ENCODE results near the gene HES6. TPM values are rescaled to one million over a fixed set of nuclear protein-coding genes. Genes with fewer than 3 reads are reported as not detected.

Gene HES6
- total and polyA plus RNA-seq, 3 donors from 2014 or later: 21.3 to 40.3 (median 22.0) TPM

- Histone ChIP-seq H3K4me3 (no peak overlapping the region), H3K27me3 (no peaks in the 10 kb centered on the region), H3K9me3 (no peaks in the 10 kb centered on the region), H3K27ac (no peak overlapping the region), H3K36me3 (ENCODE audit: low read depth, missing control alignments) (no peaks in the 10 kb centered on the region), H3K4me1 (peaks cover 25% of the 10 kb centered on the region)
- intact Hi-C loops (cut with DNase I; ENCODE audit: low total_unique reads): no loop called here
- no peak for DNase-seq
- TF ChIP-seq CTCF (IDR thresholded peaks at IDR 0.05) (no peak), POLR2A (IDR thresholded peaks at IDR 0.05) (no peak)
- 54 to 69% methylated on average over 2 of the region's 2 CpGs for WGBS, 2 donors
Measured at GRCh38 chr2:238241970-238242369, 2.1 kb upstream of the HES6 start.

- no peaks in the 10 kb centered on the region for H3K36me3 ChIP-seq (ENCODE audit: low read depth, missing control alignments)
- no peaks in the 10 kb centered on the region for H3K9me3 ChIP-seq
- WGBS, 2 donors: 8 to 32% methylated on average over 11 to 56 of the region's 71 CpGs
- DNase-seq: no peak
- no peaks in the 10 kb centered on the region for H3K27me3 ChIP-seq
- H3K4me1 ChIP-seq: peaks cover 25% of the 10 kb centered on the region
- no peak for TF ChIP-seq POLR2A (IDR thresholded peaks at IDR 0.05)
- no peak for TF ChIP-seq CTCF (IDR thresholded peaks at IDR 0.05)
- intact Hi-C loops (cut with DNase I; ENCODE audit: low total_unique reads): no loop called here
- H3K27ac ChIP-seq: no peak overlapping the region
- peak overlapping the region; percentile 55 to 58 for H3K4me3 ChIP-seq
Measured at GRCh38 chr2:238240757-238241711, 1.2 kb upstream of the HES6 start.

GRCh38 chr2:238239543-238239862 is 335 bp downstream of the HES6 start:
- Histone ChIP-seq H3K27me3 (no peaks in the 10 kb centered on the region), H3K36me3 (ENCODE audit: low read depth, missing control alignments) (no peaks in the 10 kb centered on the region), H3K4me3 (peak overlapping the region; percentile 51 to 58), H3K9me3 (no peaks in the 10 kb centered on the region), H3K4me1 (peaks cover 25% of the 10 kb centered on the region), H3K27ac (no peak overlapping the region)
- WGBS, 2 donors: 0% methylated on average over 15 to 43 of the region's 43 CpGs
- intact Hi-C loops (cut with DNase I; ENCODE audit: low total_unique reads): no loop called here
- no peak for TF ChIP-seq POLR2A (IDR thresholded peaks at IDR 0.05)
- no peak for TF ChIP-seq CTCF (IDR thresholded peaks at IDR 0.05)
- no peak for DNase-seq

DNA sequence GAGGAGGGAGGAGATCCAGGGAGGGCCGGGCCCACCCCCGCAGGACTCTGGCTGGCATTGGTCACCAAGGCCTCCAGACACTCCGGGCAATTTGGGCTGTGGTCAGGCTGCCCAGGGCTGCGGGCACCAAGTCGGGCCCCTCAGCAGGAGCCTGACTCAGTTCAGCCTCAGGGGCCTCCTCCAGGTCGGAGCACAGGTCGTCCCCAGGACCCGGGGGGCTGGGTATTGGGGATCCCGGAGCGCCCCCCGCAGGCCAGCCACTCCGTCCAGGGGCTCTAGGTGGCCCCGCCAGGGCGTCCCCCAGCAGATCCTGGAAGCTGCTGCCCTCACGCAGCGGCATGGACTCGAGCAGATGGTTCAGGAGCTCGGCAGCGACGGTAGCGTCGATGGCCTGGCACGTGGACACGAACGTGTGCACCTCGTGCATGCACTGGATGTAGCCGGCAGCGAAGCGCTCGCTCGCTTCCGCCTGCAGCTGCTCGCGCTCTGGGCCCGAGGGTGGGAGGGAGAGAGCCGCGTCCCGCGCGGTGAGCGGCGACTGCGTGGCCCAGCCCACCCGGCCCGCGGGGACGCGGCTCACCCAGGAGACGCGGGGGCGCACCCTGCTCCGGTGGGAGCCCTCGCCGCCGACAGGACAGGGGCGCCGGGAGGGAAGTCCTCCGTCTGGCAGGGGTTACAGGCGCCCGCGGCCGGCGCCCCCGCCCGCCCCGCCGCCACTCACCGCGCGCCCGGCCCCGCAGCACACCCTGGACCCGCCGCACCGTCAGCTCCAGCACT is 884 bp downstream of the HES6 start:
- Histone ChIP-seq H3K9me3 (no peaks in the 10 kb centered on the region), H3K36me3 (ENCODE audit: low read depth, missing control alignments) (no peaks in the 10 kb centered on the region), H3K27ac (no peak overlapping the region), H3K27me3 (no peaks in the 10 kb centered on the region), H3K4me1 (peaks cover 25% of the 10 kb centered on the region), H3K4me3 (peak overlapping the region; percentile 31 to 58)
- intact Hi-C loops (cut with DNase I; ENCODE audit: low total_unique reads): no loop called here
- DNase-seq: no peak
- WGBS, 2 donors: 14 to 73% methylated on average over 3 to 58 of the region's 75 CpGs
- no peak for TF ChIP-seq CTCF (IDR thresholded peaks at IDR 0.05)
- no peak for TF ChIP-seq POLR2A (IDR thresholded peaks at IDR 0.05)

Measured in testis (tissue), 3 donors.